A549 treated with AZD2906 at 1 μM for 4 hours (cell line): ENCODE measurements around the gene ELMO1. TPM values are rescaled to one million over a fixed set of nuclear protein-coding genes. Genes with fewer than 3 reads are reported as not detected.

Experiments used
- total RNA-seq: library from RNA; stranded (reverse); fragments of 200-300 nt; extraction: Qiagen RNA extraction; gene quantifications from 5 replicates; pipeline ENCODE4 v1.2.3, GENCODE V29; 2022

The ELMO1 gene, protein sequence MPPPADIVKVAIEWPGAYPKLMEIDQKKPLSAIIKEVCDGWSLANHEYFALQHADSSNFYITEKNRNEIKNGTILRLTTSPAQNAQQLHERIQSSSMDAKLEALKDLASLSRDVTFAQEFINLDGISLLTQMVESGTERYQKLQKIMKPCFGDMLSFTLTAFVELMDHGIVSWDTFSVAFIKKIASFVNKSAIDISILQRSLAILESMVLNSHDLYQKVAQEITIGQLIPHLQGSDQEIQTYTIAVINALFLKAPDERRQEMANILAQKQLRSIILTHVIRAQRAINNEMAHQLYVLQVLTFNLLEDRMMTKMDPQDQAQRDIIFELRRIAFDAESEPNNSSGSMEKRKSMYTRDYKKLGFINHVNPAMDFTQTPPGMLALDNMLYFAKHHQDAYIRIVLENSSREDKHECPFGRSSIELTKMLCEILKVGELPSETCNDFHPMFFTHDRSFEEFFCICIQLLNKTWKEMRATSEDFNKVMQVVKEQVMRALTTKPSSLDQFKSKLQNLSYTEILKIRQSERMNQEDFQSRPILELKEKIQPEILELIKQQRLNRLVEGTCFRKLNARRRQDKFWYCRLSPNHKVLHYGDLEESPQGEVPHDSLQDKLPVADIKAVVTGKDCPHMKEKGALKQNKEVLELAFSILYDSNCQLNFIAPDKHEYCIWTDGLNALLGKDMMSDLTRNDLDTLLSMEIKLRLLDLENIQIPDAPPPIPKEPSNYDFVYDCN
- 3.0 to 3.9 TPM (median 3.4 TPM) in 5 replicates for total RNA-seq

GRCh38 chr7:37448636-37449361, at the start of gene ELMO1:
Gene ELMO1, minus strand, starts transcription at chr7:37448864. Its CDS starts 106,174 bp downstream, at chr7:37342690.

Other genes with a start within 250 kb of the ELMO1 start
- 0.10 TPM in 1 of 5 replicates, not detected in the others for gene GPR141, start 234.9 kb upstream of the ELMO1 start, total RNA-seq